ENCODE results near the gene FRMD4B.

The FRMD4B gene

GRCh38 chr3:69174871-69175737 lies 210.8 kb downstream of the FRMD4B start:
- DNase-seq (ENCODE audit: low read depth in 2 of 2), result no peak

GRCh38 chr3:69174445-69174844 lies 211.4 kb downstream of the FRMD4B start:
- no peak for DNase-seq (ENCODE audit: low read depth in 2 of 2)

- no peak for DNase-seq (ENCODE audit: low read depth in 2 of 2)
These were observed 213.8 kb downstream of the FRMD4B start for GRCh38 chr3:69172058-69172457.

GRCh38 chr3:69166446-69166845 lies 219.4 kb downstream of the FRMD4B start:
- DNase-seq (ENCODE audit: low read depth in 2 of 2), result no peak

GRCh38 chr3:69165744-69166143 lies 220.1 kb downstream of the FRMD4B start:
- DNase-seq (ENCODE audit: low read depth in 2 of 2), result no peak

GRCh38 chr3:69164296-69164695 lies 221.6 kb downstream of the FRMD4B start:
- no peak for DNase-seq (ENCODE audit: low read depth in 2 of 2)

GRCh38 chr3:69162308-69162980 lies 223.4 kb downstream of the FRMD4B start:
- no peak for DNase-seq (ENCODE audit: low read depth in 2 of 2)

GRCh38 chr3:69161587-69162307 lies 224.1 kb downstream of the FRMD4B start:
- peak; percentile 4 to 13 for DNase-seq (ENCODE audit: low read depth in 2 of 2)

GRCh38 chr3:69160525-69160924 lies 225.4 kb downstream of the FRMD4B start:
- no peak for DNase-seq (ENCODE audit: low read depth in 2 of 2)

GRCh38 chr3:69160107-69160506 lies 225.8 kb downstream of the FRMD4B start:
- no peak for DNase-seq (ENCODE audit: low read depth in 2 of 2)

- no peak for DNase-seq (ENCODE audit: low read depth in 2 of 2)
These were observed 236.3 kb downstream of the FRMD4B start for GRCh38 chr3:69149586-69149985.

- no peak for DNase-seq (ENCODE audit: low read depth in 2 of 2)
These were observed 240.2 kb downstream of the FRMD4B start for GRCh38 chr3:69145688-69146087.

- DNase-seq (ENCODE audit: low read depth in 2 of 2), result no peak
These were observed 241.2 kb downstream of the FRMD4B start for GRCh38 chr3:69144631-69145245.

GRCh38 chr3:69143612-69144011 lies 242.3 kb downstream of the FRMD4B start:
- DNase-seq (ENCODE audit: low read depth in 2 of 2), result no peak

GRCh38 chr3:69142797-69143454 lies 243.0 kb downstream of the FRMD4B start:
- no peak for DNase-seq (ENCODE audit: low read depth in 2 of 2)

GRCh38 chr3:69142090-69142489 lies 243.8 kb downstream of the FRMD4B start:
- no peak for DNase-seq (ENCODE audit: low read depth in 2 of 2)

GRCh38 chr3:69141313-69141712 lies 244.6 kb downstream of the FRMD4B start:
- no peak for DNase-seq (ENCODE audit: low read depth in 2 of 2)

- no peak for DNase-seq (ENCODE audit: low read depth in 2 of 2)
These were observed 248.5 kb downstream of the FRMD4B start for GRCh38 chr3:69137412-69137811.

GRCh38 chr3:69137005-69137404 lies 248.9 kb downstream of the FRMD4B start:
- DNase-seq (ENCODE audit: low read depth in 2 of 2), result no peak

- DNase-seq (ENCODE audit: low read depth in 2 of 2), result no peak
These were observed 255.2 kb downstream of the FRMD4B start for GRCh38 chr3:69130689-69131088.

- DNase-seq (ENCODE audit: low read depth in 2 of 2), result no peak
These were observed 256.4 kb downstream of the FRMD4B start for GRCh38 chr3:69129531-69129930.

- no peak for DNase-seq (ENCODE audit: low read depth in 2 of 2)
These were observed 257.4 kb downstream of the FRMD4B start for GRCh38 chr3:69128509-69128908.
